C4-2B (cell line): ENCODE measurements around the gene AGBL1.

Experiments used
- H3K27ac ChIP-seq: fragments of 450-650 bp; 2 replicates; pipeline ENCODE4 v1.5.1; 2017
- ZFX ChIP-seq: fragments of 450-650 bp; IDR thresholded peaks from 2 replicates; pipeline ENCODE4 v1.6.1; 2017
- TF ChIP-seq, protein P1 (sequence below): fragments of 450-650 bp; conservative IDR thresholded peaks from 2 replicates; pipeline ENCODE4 v1.5.1; 2017; ENCODE audit warnings: mild to moderate bottlenecking

The AGBL1 gene

DNA sequence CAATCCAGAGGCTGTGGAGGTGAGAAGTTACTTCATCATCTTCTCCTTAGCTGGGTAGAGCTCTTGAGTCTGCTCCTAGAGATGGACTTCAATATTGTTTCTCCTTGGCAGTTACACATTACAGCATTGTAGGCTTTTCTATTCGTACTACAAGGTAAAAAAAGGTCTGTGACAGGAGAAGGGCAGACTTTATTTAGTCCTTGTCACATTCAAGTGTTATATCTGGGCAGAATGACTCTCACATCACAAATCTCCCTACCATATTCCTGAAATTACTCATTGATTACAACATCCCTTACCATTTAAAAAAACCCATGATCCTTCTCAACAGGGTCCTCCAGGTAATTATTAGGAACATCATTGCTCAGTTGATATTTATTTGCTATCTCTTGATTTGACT lies 75.0 kb downstream of the AGBL1 start:
- no peak for TF ChIP-seq ZFX
- TF ChIP-seq, protein P1, sequence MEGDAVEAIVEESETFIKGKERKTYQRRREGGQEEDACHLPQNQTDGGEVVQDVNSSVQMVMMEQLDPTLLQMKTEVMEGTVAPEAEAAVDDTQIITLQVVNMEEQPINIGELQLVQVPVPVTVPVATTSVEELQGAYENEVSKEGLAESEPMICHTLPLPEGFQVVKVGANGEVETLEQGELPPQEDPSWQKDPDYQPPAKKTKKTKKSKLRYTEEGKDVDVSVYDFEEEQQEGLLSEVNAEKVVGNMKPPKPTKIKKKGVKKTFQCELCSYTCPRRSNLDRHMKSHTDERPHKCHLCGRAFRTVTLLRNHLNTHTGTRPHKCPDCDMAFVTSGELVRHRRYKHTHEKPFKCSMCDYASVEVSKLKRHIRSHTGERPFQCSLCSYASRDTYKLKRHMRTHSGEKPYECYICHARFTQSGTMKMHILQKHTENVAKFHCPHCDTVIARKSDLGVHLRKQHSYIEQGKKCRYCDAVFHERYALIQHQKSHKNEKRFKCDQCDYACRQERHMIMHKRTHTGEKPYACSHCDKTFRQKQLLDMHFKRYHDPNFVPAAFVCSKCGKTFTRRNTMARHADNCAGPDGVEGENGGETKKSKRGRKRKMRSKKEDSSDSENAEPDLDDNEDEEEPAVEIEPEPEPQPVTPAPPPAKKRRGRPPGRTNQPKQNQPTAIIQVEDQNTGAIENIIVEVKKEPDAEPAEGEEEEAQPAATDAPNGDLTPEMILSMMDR, result no peak
- H3K27ac ChIP-seq, result no peak overlapping the region

DNA sequence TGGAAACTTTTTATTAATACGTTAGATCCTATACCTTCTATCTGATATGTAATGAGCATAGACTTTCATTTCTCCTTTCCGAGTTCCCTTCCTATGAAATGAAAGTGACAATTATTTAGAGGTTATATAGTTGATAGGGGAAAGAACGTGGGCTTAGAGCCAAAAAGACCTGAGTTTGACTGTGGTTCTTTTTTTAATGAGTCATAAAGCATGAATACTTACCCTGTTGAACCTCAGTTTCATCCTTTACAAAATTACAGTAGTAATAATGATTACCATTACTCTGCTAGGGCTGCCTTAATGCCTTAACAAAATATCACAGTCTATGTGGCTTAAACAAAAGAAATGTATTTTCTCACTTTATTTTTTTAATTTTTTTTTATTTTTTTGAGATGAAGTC lies 75.9 kb downstream of the AGBL1 start:
- TF ChIP-seq, protein P1, result no peak
- TF ChIP-seq ZFX, result no peak
- H3K27ac ChIP-seq, result no peak overlapping the region

DNA sequence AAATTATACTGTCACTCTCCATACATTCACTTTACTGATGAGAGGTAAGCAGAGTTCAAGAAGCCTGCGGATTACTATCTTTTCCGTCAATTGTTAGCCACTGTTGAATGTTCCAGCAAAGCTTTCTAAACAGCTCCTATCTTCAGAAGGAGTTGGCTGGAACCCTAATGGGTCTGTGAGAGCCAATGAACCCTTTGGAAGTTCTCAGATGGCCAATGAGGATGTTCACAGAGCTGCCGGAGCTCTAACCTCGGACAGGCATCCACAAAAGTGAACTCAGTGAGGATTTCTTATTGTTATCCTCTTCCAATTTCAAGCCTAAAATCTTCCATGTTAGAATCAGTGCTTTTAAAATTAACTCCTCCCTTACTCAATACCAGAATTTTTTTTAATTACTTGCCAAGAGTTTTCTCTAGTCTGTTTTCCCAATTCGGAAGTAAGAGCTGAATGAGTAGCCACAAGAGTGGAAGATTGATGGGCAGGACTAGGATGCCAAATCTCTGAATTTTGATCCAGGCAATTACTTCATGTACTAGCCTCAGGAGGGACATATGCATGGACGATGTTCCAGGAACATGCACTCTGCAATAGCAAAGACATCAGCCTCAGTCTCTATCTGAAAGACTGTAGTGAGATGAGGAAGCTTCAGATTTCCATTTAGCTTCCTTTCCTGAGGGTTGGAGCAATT lies 78.1 kb downstream of the AGBL1 start:
- TF ChIP-seq, protein P1, result no peak
- TF ChIP-seq ZFX, result no peak
- H3K27ac ChIP-seq, result no peak overlapping the region

DNA sequence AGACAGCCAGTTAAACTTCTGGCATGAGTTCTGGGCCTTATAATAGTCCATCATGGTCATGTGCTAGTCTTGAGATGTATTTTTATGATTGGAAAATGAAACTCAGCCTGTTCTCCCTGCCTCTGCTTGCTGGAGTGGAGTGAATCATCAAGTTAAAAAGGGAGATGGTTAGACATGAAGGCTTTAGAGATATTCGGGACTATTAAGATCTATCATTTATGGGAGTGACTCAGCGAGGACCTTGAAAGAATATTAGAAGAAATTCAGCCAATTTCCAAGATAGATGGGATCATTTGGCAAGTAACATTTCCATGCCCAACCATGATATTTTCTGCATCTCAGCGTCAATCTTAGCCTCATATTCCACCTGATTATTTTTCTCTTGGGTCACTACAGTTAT lies 79.8 kb downstream of the AGBL1 start:
- TF ChIP-seq, protein P1, result no peak
- no peak for TF ChIP-seq ZFX
- no peak overlapping the region for H3K27ac ChIP-seq

DNA sequence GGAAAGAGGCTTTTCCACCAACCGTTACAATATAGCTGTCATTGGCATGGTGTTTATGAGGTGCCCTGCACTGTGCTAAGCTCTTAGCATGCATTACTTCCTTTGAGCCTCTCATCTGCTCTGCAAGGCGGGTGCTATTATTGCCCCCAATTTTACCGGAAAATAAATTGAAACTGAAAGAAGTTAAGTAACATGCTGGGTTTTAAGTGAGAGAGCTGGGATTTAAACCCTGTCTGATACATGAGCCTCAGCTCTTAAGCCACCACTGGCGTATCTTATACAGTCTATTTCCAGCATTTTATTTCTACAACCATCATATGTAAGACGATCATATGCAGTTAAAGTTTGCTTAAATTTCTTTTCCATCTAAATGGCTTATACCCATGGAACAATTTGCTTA lies 81.6 kb downstream of the AGBL1 start:
- H3K27ac ChIP-seq, result no peak overlapping the region
- no peak for TF ChIP-seq ZFX
- TF ChIP-seq, protein P1, result no peak

DNA sequence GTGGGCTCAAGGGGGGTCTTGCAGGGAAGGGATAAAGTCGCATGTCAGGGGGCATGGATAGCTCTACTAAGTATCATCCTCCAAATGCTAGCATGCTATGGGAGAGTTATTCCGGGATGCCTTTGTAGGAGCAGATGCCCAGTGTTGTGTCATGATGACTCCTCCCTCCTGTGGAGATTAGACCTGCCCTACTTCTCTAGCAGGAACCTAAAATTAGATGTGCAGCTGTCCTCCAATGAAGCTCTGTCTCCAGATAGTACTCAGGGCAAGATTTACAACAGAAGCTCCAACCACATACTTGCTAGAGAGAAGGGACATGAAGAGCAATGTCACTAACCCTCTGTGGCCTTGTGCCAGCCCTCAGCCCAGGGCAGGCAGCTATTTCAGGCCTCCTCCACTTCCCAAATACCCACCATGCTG lies 82.5 kb downstream of the AGBL1 start:
- TF ChIP-seq, protein P1, result no peak
- no peak for TF ChIP-seq ZFX
- no peak overlapping the region for H3K27ac ChIP-seq

DNA sequence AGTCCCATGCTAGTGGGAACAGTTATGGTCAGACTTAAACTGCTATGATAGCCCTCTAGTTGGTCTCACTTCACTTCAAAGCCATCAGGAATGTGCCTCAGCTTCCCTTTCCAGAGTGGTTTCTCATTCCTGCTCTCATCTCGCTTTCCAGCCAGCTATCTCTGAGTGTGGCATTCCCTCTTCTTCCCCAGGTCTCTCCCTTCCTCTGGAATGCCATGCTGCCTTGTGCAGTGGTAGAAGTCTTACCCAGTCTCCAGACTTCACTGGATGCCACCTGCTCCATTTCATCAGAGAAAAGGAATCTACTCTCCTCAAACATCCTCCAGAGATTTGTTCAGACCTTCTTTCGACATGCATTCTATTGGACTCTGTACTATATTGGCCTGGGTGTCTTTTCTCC lies 83.0 kb downstream of the AGBL1 start:
- H3K27ac ChIP-seq, result no peak overlapping the region
- TF ChIP-seq, protein P1, result no peak
- TF ChIP-seq ZFX, result no peak
